ENCODE measurements around the gene TLK1.
A peak's percentile ranks its signal among the peaks of the same experiment; 100 is the strongest.
"Not testable (repeated sequence)": the region's sequence is repeated elsewhere in the genome, so short reads cannot be mapped to it uniquely, and the experiment has no call there.

The TLK1 gene

DNA sequence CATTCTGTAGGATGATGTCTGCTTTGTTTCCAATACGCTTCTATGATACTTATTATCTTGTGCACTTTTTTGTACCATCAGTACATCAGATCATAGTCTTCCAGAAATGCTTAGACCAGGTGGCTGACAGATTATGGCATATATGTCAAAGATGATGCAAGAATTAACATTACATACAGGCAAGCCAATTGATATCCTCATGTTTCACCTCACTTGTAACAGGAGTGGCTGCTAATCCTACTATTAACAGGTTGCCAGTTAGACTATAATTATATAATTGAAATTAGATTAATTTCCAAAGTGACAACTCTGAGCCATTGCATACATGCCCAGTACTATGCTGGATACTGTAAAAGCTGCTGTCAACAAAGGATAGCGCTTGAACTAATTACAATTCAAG is 77.2 kb downstream of the TLK1 start:
- no peak for DNase-seq (ENCODE audit: low read depth)

DNA sequence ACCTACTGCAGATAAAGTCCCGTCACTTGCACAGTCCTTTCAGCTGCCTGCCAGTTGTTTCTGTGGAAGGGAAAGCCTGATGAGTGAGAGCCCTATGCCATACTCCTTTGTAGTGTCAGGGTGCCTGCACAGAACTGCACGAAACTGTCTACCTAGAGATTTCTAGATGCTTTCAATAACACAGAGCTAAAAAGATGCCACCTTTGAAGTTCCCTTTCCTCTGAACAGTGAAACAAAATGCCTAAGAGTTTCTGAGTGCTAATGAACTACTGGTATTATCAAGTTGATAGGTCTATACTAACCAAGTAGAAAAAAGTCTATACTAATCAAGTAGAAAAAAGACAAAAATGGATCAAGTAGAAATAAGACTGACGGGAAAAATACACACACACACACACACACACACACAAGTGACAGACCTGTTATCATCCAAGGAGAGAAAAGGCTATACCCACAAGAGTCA is 79.0 kb downstream of the TLK1 start:
- DNase-seq (ENCODE audit: low read depth) = no peak

- DNase-seq (ENCODE audit: low read depth) = no peak
Measured at GRCh38 chr2:171080607-171081006, 80.1 kb downstream of the TLK1 start.

DNA sequence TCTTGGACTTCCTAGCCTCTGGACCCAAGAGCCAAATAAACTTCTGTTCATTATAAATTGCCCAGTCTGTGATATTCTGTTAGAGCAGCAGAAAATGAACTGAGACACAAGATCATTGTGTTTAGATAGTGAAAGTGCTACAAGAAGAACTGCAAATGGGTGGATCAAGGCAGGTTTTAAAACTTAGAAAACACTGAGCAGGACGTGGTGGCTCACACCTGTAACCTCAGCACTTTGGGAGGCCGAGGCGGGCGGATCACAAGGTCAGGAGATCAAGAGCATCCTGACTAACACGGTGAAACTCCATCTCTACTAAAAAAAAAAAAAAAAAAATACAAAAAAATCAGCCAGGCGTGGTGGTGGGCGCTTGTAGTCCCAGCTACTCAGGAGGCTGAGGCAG is 84.3 kb downstream of the TLK1 start:
- not testable (repeated sequence) for DNase-seq (ENCODE audit: low read depth)

GRCh38 chr2:171072164-171072563 is 88.5 kb downstream of the TLK1 start:
- DNase-seq (ENCODE audit: low read depth) = no peak

DNA sequence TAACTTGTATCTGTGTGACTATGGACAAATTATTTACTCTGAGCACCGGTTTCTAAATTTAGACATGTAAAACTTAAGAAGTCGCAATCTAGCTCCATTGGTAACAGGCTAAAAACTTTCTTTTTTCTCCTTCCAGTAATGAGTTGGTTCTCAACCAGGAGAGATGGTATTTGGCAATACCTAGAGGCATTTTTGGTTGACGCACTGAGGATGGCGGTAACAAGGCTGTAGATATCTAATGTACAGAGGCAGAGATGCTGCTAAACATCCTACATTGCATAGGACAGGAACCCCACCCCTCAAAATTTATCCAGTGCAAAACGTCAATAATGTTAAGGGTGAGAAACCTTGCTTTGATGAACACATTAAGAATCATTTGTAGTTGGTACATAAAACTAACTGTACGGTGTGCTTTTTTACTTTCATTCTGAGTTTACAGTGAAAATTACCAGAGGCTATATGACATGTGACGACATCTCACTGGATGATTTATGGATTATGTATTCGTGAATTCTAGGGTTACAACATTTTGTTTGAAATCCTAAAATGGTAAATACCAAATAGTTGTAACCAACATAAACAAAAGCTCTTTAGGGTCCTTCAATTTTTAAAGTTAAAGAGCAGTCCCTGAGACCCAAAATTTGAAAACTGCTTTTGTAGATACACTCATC is 91.3 kb downstream of the TLK1 start:
- no peak for DNase-seq (ENCODE audit: low read depth)

GRCh38 chr2:171066110-171066509 is 94.6 kb downstream of the TLK1 start:
- no peak for DNase-seq (ENCODE audit: low read depth)

GRCh38 chr2:171057575-171057974 is 103.1 kb downstream of the TLK1 start:
- no peak for DNase-seq (ENCODE audit: low read depth)

- peak; percentile 31 for DNase-seq (ENCODE audit: low read depth)
Measured at GRCh38 chr2:171056307-171056706, 104.4 kb downstream of the TLK1 start.

DNA sequence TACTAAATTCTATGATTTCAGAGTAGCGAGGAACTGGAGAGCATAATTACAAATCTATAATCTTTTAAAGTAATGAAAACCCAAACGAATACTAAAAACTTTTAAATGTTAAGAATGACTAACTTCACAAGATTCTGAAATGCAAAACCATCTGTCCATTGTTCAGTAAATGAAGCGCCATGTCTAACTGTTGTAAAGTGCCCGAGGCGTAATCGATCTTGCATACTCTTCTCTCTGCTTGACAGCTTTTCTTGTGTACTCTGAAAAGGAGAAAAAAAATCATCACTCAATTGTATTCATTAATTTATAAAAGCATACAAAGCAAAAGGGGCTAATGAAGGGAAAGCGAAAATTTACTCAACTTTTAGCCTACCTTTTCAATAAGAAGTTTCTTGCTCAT is 111.0 kb downstream of the TLK1 start:
- DNase-seq (ENCODE audit: low read depth) = no peak

- DNase-seq (ENCODE audit: low read depth) = no peak
Measured at GRCh38 chr2:171046048-171046560, 114.6 kb downstream of the TLK1 start.

GRCh38 chr2:171044416-171044815 is 116.3 kb downstream of the TLK1 start:
- DNase-seq (ENCODE audit: low read depth) = no peak

DNA sequence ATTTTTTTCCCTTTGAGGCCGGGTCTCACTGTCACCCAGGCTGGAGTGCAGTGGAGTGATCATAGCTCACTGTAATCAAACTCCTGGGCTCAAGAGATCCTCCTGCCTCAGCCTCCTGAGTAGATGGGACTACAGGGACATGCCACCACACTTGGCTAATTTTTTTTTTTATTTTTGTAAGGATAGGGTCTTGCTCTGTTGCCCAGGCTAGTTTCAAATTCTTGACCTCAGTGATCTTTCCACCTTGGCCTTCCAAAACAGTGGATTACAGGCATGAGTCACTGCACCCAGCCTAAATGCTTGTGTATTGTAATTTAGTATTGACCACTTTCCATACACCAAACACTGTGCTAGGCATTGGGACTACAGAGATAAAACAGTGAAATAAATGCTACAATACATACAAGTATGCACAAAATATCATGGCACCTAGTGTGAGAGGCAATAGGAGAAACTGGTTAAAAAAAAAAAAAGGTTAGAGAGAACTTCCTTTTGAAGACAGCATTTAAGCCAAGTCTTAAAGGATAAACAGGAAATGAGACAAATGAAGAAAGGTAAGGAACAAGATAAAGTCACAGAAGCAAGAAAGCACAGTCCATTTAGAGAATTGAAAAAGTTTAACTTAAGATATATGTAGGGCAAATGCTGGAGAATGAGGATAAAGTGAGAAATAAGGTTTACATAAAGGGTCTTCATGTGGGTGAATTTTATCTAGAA is 118.3 kb downstream of the TLK1 start:
- no peak for DNase-seq (ENCODE audit: low read depth)

GRCh38 chr2:171036532-171036931 is 124.2 kb downstream of the TLK1 start:
- DNase-seq (ENCODE audit: low read depth) = no peak

- no peak for DNase-seq (ENCODE audit: low read depth)
Measured at GRCh38 chr2:171034315-171034714, 126.4 kb downstream of the TLK1 start.

DNA sequence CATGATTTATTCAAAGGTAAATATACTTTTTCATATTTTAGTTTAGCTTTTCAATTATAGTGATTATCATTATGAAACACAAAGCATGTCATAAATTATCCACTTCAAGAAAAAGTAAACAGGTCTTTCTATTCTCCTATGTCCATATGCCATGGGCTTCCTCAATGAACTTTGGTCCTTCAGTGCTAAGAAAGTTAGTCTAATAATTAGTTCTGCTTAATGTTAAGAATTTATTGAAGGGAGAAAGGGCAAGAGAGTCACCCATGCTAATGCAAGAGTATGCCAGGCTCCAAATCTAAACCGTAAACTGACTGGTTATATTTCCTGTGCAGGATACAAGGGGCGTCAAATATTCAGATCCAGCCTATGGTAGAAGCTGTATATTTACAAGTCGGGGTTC is 135.5 kb downstream of the TLK1 start:
- no peak for DNase-seq (ENCODE audit: low read depth)

GRCh38 chr2:171018522-171018921 is 142.2 kb downstream of the TLK1 start:
- no peak for DNase-seq (ENCODE audit: low read depth)

DNA sequence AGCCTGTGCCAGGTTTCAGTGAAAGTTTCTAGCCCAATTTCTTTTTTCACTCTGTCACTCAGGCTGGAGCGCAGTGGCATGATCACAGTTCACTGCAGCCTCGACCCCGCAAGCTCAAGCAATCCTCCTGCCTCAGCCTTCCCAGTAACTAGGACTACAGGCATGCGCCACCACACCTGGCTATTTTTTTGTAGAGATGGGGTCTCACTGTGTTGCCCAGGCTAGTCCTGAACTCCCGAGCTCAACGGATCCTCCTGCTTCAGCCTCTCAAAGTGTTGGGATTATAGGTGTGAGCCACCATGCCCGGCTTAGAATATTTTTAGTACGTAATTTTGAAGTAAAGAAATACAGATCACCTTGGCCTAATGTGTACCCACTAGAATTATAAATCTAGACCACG is 144.6 kb downstream of the TLK1 start:
- no peak for DNase-seq (ENCODE audit: low read depth)

DNA sequence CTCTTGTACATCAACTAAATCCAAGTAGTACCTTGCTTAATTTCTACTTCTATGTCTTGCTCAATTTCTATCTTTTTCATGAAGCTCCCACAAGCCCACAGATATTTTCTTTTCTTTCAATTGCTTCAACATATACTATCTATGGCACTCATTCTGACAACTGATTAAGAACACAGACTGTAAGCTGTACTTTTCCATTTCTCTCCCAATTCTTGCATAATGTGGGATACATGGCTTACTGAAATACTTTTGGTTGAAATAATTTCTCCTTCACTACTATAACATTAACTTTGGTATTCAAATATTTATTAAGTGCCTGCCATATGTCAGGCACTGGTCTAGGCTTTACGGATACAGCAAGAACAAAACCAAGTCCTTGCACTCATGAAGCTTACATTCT is 146.8 kb downstream of the TLK1 start:
- no peak for DNase-seq (ENCODE audit: low read depth)

DNA sequence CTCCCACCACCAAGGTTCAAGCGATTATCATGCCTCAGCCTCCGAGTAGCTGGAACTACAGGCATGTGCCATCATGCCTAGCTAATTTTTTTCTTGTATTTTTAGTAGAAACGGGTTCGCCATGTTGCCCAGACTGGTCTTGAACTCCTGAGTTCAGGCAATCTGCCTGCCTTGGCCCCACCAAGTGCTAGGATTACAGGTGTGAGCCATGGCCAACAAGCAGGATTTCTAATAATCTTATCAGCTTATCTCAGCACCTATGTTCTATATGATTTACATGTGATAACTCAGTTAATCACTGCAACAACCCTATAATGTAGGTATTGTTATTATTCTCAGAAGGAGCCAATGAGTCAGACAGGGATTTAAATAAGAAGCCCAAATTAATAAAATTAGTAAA is 151.3 kb downstream of the TLK1 start:
- DNase-seq (ENCODE audit: low read depth) = no peak

DNA sequence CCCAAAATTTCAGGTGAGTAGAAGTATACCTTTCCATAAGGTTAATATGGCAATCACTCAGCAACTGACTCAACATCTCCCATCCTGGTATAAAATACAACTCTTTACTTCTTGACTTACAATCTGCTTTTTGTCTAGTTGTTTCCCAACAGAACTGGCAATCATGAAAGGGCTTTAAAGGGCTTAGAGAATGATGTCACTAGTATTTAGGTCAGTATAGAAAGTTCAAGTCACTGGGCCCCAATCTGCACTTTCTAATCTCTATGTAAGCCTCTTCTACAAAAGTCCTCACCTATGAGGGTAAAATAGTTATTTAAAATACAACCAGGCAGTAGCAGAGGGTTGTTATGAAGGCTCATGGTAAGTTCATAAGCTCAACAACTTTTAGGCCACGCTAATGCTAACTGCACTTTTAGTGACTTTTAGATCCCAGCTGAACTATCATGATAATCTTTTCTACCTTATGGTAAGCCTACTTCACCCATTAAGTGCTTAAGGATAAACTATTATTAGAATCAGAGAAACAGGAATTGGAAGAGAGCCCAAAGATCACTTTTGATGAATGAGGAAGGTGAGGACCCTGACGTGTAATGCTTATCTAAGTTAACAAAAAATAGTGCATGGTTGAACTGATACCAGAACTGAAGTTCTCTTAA is 152.0 kb downstream of the TLK1 start:
- no peak for DNase-seq (ENCODE audit: low read depth)

DNA sequence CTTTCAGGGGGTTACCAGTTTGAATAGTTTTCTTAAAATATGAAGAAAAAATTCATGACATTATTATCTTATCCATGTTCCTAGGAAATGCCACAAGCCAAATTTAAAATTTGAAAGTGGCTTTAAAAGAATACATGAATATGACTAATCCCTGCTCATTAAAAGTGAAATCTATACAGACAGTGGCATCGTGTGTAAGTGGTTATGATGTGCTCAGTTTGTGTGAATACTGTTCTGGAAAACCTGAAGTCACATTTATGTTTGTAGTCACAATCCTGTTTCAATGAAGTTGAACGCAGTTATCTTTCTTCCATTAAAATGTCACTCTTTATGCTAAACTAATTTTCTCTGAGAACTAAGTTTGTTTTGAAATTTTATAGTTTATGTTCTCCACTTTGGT is 155.9 kb downstream of the TLK1 start:
- no peak for DNase-seq (ENCODE audit: low read depth)

- DNase-seq (ENCODE audit: low read depth) = no peak
Measured at GRCh38 chr2:171004363-171004762, 156.3 kb downstream of the TLK1 start.

Measured in fibroblast of gingiva (primary cell).